Occipital lobe (tissue), 2 donors: ENCODE data around the gene POLDIP2. TPM values are rescaled to one million over a fixed set of nuclear protein-coding genes. Genes with fewer than 3 reads are reported as not detected.

Experiments
- DNase-seq: peaks from one replicate; lab custom pipeline; 2025; lab: John Stamatoyannopoulos, UW
- total RNA-seq: library from RNA; depleted of rRNA; stranded (reverse); fragments of >200 nt; gene quantifications from one replicate; pipeline ENCODE4 v1.2.3, GENCODE V29; 2014

The POLDIP2 gene
- total RNA-seq, 1 donor from 2014 or later = 39.6 TPM

DNA sequence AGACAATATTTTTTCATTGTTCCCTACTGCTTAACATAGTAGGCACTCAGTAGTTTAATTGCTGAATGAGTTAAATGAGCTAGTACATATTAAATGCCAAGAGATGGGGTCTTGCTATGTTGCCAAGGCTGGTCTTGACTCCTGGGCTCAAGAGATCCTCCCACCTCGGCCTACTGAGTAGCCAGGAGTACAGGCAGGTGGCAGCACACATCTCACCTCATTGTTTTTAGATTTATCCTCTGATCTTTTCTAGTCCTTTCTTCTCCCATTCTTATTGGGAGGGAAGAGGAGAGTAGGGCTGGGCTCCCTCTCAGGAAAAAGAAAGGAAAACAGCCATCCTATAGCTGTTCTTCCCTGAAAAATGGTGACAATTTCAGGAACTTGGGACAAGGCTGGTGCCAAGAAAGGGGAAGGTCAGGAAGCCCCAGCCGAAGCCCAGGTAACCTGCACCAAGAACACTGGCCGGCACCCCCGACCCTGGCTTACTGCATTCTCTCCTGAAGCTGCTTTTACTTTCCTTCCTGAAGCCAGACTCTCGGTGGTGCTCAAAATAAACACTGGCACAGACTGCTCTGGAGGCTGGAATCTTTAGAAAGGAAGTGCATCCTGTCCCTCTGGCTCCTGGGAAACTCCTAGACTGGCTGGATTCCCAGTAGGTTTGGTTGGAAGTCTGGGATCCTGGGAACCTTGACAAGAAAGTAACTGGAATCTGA is 19.1 kb downstream of the POLDIP2 start:
- DNase-seq = no peak

DNA sequence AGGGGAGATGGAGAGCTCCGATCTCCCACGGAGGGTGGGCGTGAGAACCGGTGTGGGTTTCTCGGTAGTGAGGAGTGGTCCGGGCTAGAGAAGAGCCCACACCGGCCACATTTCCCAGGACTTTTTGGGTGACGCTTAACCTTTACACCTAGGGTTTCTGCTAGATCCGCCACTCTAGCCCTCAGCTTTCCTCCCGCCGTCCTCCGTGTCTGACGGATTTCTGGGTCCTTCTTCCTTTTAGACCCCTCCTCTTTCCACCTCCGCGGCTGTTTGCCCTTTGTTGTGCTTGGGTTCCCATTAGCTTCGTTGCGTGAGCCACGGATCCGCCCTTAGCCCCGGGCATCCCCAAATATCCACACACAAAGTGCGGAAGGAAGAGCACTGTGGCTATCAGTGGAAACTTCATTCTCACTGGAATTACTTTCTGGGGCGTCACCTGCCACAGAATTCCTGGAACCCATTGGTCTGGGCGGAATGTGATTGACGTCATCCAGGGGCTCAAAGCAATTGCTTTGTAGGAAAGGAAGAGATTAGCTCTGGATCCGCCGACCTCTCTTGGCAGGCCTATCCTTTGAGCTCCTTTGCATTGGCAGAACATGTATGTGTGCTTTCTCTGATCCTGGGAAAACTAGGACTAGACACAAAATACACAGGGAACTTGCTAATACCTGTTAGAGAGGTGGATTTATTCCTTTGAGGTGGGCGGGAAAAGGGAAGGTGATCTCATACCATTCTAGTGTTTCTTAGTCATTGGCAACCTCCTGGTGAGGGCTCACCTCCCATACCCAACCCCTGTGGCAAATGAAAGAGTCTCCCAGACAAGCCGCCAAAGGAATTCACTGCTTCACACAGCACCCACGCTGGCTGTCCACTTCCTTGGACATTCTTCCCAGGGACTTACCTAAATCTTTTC is 21.1 kb downstream of the POLDIP2 start:
- DNase-seq = no peak

GRCh38 chr17:28335201-28335958 is 21.9 kb downstream of the POLDIP2 start, which contains the start of the genes IFT20 and TNFAIP1:
Gene IFT20, minus strand, starts transcription at chr17:28335472. Its CDS starts 3,487 bp downstream, at chr17:28331985.
Gene TNFAIP1, plus strand, starts transcription at chr17:28335761. Its CDS starts 3,761 bp downstream, at chr17:28339522.
- DNase-seq = peak; percentile 99

DNA sequence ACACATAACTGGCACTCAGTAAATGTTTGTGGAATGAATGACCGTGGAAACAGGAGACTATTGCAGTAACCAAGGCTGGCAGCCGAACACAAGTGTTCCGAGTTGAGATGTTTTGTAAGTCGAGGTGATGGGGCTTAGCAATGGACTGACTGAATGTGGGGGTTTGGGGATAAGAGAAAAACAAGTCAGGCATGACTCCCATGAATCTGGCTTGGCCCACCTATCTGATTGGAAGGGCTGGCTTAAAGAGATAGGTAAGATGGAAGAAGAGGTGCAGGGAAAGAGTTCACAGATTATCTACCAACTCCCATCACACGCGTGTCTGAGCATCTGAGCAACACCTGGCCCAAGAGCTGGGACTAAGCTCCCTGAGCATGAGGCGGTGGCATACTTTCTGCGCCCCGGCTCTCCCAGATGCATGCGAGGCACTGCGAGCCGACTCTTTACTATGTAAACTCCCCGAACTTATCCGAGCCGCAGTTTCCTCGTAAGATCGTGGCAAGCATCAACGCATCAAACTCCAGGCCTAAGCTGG is 22.6 kb downstream of the POLDIP2 start:
- no peak for DNase-seq

- DNase-seq = no peak
Observed at GRCh38 chr17:28334171-28334570, 23.2 kb downstream of the POLDIP2 start.

DNA sequence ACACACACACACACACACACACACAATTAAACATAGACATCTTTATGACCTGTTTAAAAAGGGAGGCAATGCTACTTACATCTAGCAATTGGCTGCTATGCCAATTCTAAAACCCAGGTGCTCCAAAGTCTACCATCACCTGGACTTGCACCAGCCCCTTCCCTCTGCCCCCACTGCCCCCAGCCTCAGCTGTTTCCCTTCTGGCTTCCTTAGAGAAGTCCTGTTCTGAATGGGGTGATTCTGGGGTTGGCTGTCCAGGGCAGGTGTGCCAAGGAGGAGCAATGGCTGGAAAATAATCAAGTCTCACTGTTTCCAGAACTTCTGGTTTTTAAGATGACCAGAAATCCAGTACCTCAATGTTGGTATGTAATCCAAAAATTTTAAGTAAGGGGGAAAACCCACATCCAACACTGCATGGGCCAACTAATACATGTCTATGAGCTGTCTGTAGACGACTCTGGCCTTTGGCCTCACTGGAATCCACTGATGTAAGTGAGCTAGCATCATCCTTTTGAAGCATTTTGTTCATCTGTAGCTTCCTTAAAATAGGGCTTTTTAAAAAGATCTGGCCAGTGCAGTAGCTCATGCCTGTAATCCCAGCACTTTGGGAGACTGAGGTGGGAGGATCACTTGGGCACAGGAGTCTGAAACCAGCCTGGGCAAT is 24.1 kb downstream of the POLDIP2 start:
- no peak for DNase-seq

GRCh38 chr17:28331891-28332420 is 25.4 kb downstream of the POLDIP2 start:
- no peak for DNase-seq

DNA sequence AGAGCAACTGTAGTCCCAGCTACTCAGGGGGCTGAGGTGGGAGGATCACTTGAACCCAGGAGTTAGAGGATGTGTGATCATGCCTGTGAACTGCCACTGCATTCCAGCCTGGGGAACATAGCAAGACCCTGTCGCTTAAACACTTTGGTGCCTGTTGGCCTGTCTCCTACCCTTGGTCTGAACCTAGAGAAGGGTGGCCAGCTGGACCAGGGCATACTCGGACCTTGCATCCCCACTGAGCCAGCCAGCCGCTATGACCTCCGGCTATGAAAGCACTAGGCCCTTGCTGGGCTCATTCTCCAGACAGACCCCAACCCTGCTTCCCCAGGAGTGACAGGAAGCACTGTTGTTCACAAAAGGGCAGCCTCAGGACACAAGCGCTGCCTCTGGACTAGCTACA is 26.7 kb downstream of the POLDIP2 start:
- no peak for DNase-seq

GRCh38 chr17:28328325-28328724 is 29.0 kb downstream of the POLDIP2 start:
- DNase-seq = no peak

DNA sequence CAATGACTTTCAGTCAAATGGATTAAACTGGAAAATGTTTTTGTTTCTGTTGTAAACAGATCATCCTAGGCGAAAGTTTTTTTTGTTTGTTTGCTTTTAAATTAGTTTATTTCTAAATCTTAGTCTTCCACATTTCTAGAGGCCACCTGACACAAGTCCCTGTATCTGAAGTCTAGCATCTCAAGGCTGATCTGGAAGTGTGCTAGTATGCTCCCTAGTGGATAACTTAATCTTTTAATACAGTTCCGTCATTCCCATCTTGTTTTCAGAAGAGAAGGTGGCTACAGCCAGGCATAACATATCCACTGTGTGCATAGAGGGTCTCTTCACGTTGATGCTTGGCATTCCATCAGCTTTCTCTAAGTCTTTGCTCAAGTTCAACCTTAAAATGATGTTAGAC is 29.6 kb downstream of the POLDIP2 start:
- DNase-seq = no peak

DNA sequence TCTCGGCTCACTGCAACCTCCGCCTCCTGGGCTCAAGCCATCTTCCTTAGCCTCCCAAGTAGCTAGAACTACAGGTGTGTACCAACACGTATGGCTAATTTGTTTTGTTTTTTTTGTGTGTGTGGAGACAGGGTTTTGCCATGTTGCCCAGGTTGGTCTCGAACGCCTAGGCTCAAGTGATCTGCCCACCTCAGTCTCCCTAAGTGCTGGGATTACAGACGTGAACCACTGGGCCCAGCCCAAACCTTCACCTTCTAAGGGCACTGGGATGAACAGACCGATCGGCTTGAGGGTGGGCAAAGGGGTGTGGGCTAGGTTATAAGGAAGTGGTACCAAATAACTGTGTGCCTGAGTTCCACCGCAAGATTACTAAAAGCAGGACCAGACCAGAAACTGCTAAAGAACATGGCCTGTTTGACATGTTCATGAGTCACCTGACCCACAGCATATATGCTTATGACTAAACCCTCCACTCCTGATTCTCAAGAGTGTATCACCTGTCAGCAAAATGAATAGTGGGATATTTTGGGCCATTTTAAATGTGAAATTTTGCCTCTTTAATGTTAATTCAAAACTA is 30.2 kb downstream of the POLDIP2 start:
- no peak for DNase-seq

- no peak for DNase-seq
Observed at GRCh38 chr17:28326114-28326513, 31.2 kb downstream of the POLDIP2 start.

- no peak for DNase-seq
Observed at GRCh38 chr17:28325211-28325610, 32.1 kb downstream of the POLDIP2 start.

- no peak for DNase-seq
Observed at GRCh38 chr17:28324781-28325180, 32.5 kb downstream of the POLDIP2 start.

GRCh38 chr17:28324267-28324745 is 33.0 kb downstream of the POLDIP2 start:
- no peak for DNase-seq

GRCh38 chr17:28320215-28321061 is 36.9 kb downstream of the POLDIP2 start:
- no peak for DNase-seq

- DNase-seq = no peak
Observed at GRCh38 chr17:28319598-28319935, 37.8 kb downstream of the POLDIP2 start.

DNA sequence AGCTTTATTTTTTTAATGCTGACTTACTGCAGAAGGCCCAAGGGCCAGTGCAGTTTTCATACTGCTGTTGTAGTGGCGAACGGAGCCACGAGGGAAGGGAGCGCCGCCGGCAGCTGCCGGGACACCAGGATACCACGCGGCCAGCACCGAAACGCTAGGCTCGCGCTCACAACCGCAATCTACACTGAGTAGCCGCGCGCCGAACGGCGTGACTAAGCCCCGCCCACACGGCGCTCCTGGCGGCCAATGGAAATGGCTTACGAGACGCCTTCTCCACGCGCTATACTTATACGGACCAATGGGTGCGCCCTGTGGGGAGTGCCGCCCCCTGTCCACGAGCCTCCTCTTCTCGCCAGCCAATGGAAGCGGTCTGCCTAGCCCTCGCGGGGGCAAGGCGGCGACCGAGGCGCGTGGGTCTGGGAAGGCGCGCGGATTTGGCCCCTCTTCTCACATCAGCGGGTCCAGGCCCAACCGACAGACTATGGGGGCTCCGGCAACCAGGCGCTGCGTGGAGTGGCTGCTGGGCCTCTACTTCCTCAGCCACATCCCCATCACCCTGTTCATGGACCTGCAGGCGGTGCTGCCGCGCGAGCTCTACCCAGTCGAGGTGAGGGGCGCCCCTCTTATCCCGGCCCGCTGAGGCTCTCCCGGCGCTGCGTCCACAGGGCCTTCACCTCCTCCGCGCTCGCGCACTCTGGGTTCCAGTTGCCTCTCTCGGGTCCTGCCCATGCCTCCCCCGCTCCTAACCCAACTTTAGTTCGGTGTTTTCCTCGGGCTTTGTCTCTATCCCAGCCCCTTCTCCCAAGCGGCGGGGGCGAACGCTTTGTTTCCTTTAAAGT is 38.3 kb downstream of the POLDIP2 start, which contains the start of gene TMEM97:
Gene TMEM97 (plus strand): TSS at position 442 of the 839 bp plus-strand sequence. CDS start 40 bp downstream, at position 482.
- peak; percentile 96 for DNase-seq
